Neural cell (in vitro differentiated cells): ENCODE results near the gene IL15.
"Not testable (repeated sequence)": the region's sequence is repeated elsewhere in the genome, so short reads cannot be mapped to it uniquely, and the experiment has no call there.

Experiments
- CTCF ChIP-seq: fragments of 450-650 bp; IDR thresholded peaks from 2 replicates; pipeline ENCODE4 v1.5.1; 2014; ENCODE audit warnings: antibody characterized with exemption, mild to moderate bottlenecking, moderate library complexity; ENCODE audit not compliant: poor library complexity, severe bottlenecking
- EP300 ChIP-seq: fragments of 450-650 bp; conservative IDR thresholded peaks from 2 replicates; pipeline ENCODE4 v1.6.1; 2014; ENCODE audit warnings: antibody characterized with exemption, mild to moderate bottlenecking, moderate library complexity; ENCODE audit not compliant: poor library complexity, severe bottlenecking
- MXI1 ChIP-seq: fragments of 450-650 bp; conservative IDR thresholded peaks from 2 replicates; pipeline ENCODE4 v1.6.1; 2014; ENCODE audit warnings: antibody characterized with exemption, mild to moderate bottlenecking; ENCODE audit not compliant: poor library complexity, severe bottlenecking
- POLR2AphosphoS5 ChIP-seq: IDR thresholded peaks from 2 replicates; pipeline ENCODE4 v1.6.1; 2012
- RAD21 ChIP-seq: fragments of 450-650 bp; conservative IDR thresholded peaks from 2 replicates; pipeline ENCODE4 v1.6.1; 2014; ENCODE audit warnings: antibody characterized with exemption, mild to moderate bottlenecking, moderate library complexity
- REST ChIP-seq: IDR thresholded peaks from 2 replicates; pipeline ENCODE4 v1.6.1; 2012; ENCODE audit warnings: borderline replicate concordance
- SMC3 ChIP-seq: fragments of 450-650 bp; conservative IDR thresholded peaks from 2 replicates; pipeline ENCODE4 v1.6.1; 2014; ENCODE audit warnings: antibody characterized with exemption, mild to moderate bottlenecking, moderate library complexity; ENCODE audit not compliant: poor library complexity

GRCh38 chr4:141751806-141752205 is 115.4 kb downstream of the IL15 start:
- not testable (repeated sequence) for TF ChIP-seq SMC3, CTCF, EP300, RAD21, MXI1, REST, POLR2AphosphoS5
